D341Med (cell line): Measurements from ENCODE around the gene OR2H2.

ENCODE experiments used
- DNase-seq: peaks from one replicate; pipeline ENCODE4 v3.0.0; 2012; ENCODE audit warnings: low spot score

OR2H2 gene

DNA sequence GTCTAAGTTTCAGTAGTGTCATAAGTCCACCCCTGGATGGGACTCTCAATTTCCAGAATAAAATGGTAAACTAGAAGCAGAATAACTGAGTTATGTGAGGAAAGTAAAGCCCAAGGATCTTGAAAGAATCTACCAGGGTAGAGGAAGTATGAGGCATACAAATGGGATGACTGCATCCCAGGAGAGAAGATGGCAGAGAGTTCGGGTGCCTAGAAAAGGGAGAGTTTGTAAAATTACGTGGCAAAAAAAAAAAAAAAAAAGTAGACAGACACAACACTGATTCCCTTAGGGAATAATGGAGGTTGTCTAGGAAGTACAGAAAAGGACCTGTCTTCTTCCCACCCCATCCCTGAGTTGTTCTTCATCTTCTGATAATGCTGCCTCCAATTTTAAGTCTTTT lies 44.6 kb downstream of the OR2H2 start:
- DNase-seq, result no peak

DNA sequence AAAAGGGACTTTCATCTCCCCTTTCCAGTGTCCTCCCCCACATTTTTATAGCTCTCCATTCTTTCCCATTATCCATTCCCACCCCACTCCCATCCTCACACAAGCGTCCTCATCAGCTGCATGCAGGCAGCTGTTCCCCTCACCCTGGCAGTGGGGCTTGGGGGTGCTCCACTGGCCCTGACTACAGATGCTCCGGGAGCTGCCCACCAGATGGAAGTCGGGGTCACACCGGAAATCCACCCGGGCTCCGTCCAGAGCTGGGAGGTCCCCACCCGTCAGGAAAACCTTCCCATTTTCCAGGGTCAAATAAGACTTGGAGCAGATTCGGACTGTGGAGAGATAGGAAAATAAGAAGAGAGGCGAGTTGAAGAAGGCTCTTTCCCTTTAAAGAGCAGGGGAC lies 45.4 kb downstream of the OR2H2 start:
- no peak for DNase-seq

GRCh38 chr6:29631209-29631810 lies 46.4 kb downstream of the OR2H2 start:
- DNase-seq, result no peak

- peak; percentile 79 for DNase-seq
Observed at GRCh38 chr6:29631860-29632731, 47.2 kb downstream of the OR2H2 start.

DNA sequence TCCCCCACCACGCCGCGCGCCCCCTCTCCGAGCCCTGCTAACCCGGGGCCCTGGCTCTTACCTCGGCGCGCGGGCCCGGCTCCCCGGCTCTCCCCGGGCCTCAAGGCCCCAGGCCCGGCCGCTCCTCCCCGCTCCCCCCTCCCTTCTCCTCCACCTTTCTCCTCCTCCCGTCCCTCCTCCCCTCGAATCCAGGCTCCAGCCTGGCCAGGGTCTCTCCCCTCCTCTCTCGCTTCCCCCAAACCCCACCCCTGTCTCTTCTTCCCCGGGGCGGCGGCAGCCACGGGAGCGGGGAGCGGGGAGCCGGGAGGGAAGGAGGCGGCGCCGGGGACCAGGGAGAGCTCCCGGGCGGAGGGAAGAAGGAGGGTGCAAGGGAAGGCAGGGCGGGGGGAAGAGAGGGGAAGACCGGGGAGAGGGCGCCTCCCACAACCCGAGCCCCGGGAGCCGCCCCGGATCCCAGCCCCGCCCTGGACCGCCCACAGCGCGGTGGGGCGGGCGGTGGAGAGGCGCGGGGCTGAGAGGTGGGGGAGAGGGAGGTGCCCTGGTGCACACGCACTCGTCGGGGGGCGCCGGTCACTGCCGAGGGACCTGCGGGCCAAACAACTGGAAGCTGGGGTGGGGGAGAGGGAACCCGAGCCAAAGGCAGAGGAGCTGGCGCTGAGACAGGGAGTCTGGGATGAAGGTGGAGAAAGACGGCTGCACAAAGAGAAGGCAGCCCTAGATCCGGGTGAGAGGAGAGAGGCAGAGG lies 48.0 kb downstream of the OR2H2 start, which contains the start of gene GABBR1:
GABBR1 (minus strand) TSS at position 395 of the 745 bp plus-strand sequence. CDS start 798 bp downstream, outside the sequence.
- peak; percentile 94 for DNase-seq

DNA sequence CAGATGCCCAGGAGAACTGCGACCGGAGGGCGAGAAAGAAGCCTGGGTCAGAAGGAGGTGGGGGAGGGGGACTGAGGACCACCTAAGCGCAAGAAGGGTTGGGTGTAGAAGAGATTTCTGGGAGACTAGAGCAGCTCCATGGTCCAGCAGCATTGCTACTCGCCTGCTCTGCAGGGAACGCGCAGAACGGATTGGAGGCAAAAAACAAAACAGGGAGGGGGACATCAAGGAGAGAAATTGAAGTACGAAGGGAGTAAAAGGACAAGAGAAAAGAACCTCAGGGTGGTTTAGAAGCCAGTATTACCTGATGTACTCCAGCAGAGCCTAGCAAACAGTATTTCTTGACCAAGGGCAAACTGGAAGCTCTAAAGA lies 48.6 kb downstream of the OR2H2 start:
- DNase-seq, result no peak

DNA sequence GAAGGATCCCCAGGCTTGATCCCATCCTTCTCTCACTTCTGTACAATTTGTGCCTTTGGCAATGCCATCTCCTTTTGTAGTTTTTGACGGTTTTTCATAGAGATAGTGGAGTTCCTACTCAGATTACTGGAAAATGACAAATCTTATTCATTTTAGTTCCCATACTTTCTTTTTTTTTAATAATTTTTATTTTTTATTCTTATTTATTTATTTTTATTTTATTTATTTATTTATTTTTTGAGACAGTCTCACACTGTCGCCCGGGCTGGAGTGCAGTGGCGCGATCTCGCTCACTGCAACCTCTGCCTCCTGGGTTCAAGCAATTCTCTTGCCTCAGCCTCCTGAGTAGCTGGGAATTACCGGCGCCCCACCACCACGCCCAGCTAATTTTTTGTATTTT lies 52.3 kb downstream of the OR2H2 start:
- DNase-seq, result no peak
